OCI-LY1 (cell line): ENCODE results near the gene IL36G.

Source experiments
- EZH2 ChIP-seq: fragments of 200-600 bp; sonication (generic), shearing (Covaris generic); IDR thresholded peaks from 2 replicates; pipeline ENCODE4 v1.8.0; 2017; ENCODE audit warnings: borderline replicate concordance, mixed run types, mild to moderate bottlenecking, antibody characterized with exemption, low read length, moderate library complexity, mixed read lengths
- TF ChIP-seq, protein P1 (sequence below): fragments of 200-600 bp; sonication (generic), shearing (Covaris generic); IDR thresholded peaks from 2 replicates; pipeline ENCODE4 v1.5.1; 2017; ENCODE audit warnings: mild to moderate bottlenecking, antibody characterized with exemption, low read length, moderate library complexity, mixed read lengths

DNA sequence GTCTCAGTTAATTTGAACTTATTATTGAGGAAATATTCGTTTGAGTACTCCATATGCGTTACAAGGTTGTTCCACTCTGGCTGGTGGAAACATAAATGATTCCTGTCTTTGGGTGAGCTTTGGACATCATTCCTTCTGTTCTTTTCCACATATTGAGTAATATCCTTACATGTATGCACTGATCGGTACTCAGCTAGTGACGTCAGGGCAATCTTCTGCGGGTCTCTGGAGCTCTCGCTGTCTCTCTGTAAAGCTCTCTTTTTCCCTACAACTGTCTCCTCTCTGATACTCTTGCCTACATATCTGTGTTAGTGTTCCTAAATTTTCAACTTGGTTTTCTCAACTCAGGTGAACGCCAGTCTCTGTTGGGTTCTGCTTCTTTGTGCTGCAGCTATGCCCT is 23.4 kb upstream of the IL36G start:
- TF ChIP-seq, protein P1, sequence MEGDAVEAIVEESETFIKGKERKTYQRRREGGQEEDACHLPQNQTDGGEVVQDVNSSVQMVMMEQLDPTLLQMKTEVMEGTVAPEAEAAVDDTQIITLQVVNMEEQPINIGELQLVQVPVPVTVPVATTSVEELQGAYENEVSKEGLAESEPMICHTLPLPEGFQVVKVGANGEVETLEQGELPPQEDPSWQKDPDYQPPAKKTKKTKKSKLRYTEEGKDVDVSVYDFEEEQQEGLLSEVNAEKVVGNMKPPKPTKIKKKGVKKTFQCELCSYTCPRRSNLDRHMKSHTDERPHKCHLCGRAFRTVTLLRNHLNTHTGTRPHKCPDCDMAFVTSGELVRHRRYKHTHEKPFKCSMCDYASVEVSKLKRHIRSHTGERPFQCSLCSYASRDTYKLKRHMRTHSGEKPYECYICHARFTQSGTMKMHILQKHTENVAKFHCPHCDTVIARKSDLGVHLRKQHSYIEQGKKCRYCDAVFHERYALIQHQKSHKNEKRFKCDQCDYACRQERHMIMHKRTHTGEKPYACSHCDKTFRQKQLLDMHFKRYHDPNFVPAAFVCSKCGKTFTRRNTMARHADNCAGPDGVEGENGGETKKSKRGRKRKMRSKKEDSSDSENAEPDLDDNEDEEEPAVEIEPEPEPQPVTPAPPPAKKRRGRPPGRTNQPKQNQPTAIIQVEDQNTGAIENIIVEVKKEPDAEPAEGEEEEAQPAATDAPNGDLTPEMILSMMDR = no peak
- no peak for TF ChIP-seq EZH2
